ENCODE data around the gene RASSF5. TPM values are rescaled to one million over a fixed set of nuclear protein-coding genes. Genes with fewer than 3 reads are reported as not detected.

Gene RASSF5
- total and polyA plus RNA-seq, 9 of the 15 experiments (the other 6 are each of a cell fraction or from before 2014, with no cell fraction given) = 6.1 to 41.0 (median 25.2) TPM

GRCh38 chr1:206634365-206635079, 127.2 kb downstream of the RASSF5 start (continued):
- TF ChIP-seq JUND (IDR thresholded peaks at IDR 0.05; ENCODE audit: borderline replicate concordance, low read depth, low read length) = peak; percentile 22; the same call in 1 of the 2 replicates
- TF ChIP-seq JUND (tag; IDR thresholded peaks at IDR 0.05; ENCODE audit: borderline replicate concordance, low read depth, low read length) = no peak; the same call in 1 of the 3 replicates
- TF ChIP-seq NBN (IDR thresholded peaks at IDR 0.05; ENCODE audit: low read depth) = 0 out of 2 replicates have a peak, but pooled peaks have one; percentile 33
- TF ChIP-seq TAF15 (IDR thresholded peaks at IDR 0.05; ENCODE audit: low read depth, low read length) = no peak
- TF ChIP-seq, protein P1, sequence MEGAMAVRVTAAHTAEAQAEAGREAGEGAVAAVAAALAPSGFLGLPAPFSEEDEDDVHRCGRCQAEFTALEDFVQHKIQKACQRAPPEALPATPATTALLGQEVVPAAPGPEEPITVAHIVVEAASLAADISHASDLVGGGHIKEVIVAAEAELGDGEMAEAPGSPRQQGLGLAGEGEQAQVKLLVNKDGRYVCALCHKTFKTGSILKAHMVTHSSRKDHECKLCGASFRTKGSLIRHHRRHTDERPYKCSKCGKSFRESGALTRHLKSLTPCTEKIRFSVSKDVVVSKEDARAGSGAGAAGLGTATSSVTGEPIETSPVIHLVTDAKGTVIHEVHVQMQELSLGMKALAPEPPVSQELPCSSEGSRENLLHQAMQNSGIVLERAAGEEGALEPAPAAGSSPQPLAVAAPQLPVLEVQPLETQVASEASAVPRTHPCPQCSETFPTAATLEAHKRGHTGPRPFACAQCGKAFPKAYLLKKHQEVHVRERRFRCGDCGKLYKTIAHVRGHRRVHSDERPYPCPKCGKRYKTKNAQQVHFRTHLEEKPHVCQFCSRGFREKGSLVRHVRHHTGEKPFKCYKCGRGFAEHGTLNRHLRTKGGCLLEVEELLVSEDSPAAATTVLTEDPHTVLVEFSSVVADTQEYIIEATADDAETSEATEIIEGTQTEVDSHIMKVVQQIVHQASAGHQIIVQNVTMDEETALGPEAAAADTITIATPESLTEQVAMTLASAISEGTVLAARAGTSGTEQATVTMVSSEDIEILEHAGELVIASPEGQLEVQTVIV (CRISPR knock-in tag; IDR thresholded peaks at IDR 0.05; ENCODE audit: borderline replicate concordance) = no peak
- TF ChIP-seq, protein P2, sequence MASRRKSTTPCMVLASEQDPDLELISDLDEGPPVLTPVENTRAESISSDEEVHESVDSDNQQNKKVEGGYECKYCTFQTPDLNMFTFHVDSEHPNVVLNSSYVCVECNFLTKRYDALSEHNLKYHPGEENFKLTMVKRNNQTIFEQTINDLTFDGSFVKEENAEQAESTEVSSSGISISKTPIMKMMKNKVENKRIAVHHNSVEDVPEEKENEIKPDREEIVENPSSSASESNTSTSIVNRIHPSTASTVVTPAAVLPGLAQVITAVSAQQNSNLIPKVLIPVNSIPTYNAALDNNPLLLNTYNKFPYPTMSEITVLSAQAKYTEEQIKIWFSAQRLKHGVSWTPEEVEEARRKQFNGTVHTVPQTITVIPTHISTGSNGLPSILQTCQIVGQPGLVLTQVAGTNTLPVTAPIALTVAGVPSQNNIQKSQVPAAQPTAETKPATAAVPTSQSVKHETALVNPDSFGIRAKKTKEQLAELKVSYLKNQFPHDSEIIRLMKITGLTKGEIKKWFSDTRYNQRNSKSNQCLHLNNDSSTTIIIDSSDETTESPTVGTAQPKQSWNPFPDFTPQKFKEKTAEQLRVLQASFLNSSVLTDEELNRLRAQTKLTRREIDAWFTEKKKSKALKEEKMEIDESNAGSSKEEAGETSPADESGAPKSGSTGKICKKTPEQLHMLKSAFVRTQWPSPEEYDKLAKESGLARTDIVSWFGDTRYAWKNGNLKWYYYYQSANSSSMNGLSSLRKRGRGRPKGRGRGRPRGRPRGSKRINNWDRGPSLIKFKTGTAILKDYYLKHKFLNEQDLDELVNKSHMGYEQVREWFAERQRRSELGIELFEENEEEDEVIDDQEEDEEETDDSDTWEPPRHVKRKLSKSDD (conservative IDR thresholded peaks at IDR 0.05; ENCODE audit: low read length) = no peak
- TF ChIP-seq, protein P3, sequence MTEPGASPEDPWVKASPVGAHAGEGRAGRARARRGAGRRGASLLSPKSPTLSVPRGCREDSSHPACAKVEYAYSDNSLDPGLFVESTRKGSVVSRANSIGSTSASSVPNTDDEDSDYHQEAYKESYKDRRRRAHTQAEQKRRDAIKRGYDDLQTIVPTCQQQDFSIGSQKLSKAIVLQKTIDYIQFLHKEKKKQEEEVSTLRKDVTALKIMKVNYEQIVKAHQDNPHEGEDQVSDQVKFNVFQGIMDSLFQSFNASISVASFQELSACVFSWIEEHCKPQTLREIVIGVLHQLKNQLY (CRISPR knock-in tag; conservative IDR thresholded peaks at IDR 0.05) = no peak
- peak; percentile 63; the same call in 1 of the 2 replicates for TF ChIP-seq SMAD3 (CRISPR knock-in tag; conservative IDR thresholded peaks at IDR 0.05)
- TF ChIP-seq RB1 (IDR thresholded peaks at IDR 0.05; ENCODE audit: low read depth) = peak; percentile 64; the same call in 1 of the 2 replicates
- no peak for TF ChIP-seq RFX5 (IDR thresholded peaks at IDR 0.05; ENCODE audit: low read depth, low read length)
- peak; percentile 92 for TF ChIP-seq SMC3 (conservative IDR thresholded peaks at IDR 0.05; ENCODE audit: insufficient read depth, low read depth, low read length)
- no peak for TF ChIP-seq ZNF184 (CRISPR knock-in tag; IDR thresholded peaks at IDR 0.05)
- TF ChIP-seq GATA2 (CRISPR knock-in tag; IDR thresholded peaks at IDR 0.05) = no peak
- TF ChIP-seq THRB (CRISPR knock-in tag; conservative IDR thresholded peaks at IDR 0.05) = no peak
- peak; percentile 53 to 66; a peak in 2 of 4 replicates for TF ChIP-seq KDM1A (IDR thresholded peaks at IDR 0.05)

Measured in K562 (cell line).